DND-41 (cell line): ENCODE results near the gene KDM1A.

Experiments used
- EZH2 ChIP-seq: IDR thresholded peaks from 3 replicates; pipeline ENCODE4 v1.6.1; 2012; ENCODE audit warnings: borderline replicate concordance, low read depth, mild to moderate bottlenecking, moderate library complexity, low read length, inconsistent platforms; ENCODE audit not compliant: severe bottlenecking
- TF ChIP-seq, protein P1 (sequence below): IDR thresholded peaks from 2 replicates; pipeline ENCODE4 v1.5.1; 2012; ENCODE audit warnings: borderline replicate concordance, low read length, moderate library complexity, mild to moderate bottlenecking; ENCODE audit not compliant: poor library complexity, severe bottlenecking; ENCODE audit errors: extremely low read depth

DNA sequence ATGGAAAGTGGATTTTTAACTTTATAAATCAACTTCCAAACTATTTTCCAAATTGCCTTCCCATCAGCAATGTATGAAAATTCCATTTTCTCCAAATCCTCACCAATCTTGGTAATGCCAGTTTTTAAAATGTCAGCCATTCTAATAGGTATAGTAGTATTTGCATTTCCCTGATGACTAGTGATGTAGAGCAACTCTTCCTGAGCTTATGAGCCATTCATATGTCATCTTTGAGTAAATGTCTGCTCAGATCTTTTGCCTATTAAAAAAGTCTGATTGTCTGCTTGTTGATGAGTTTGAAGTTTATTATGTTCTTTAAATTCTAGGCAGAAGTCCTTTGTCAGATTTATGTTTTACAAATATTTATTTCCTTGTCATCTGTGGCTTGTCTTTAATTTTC lies 54.7 kb downstream of the KDM1A start:
- TF ChIP-seq, protein P1, sequence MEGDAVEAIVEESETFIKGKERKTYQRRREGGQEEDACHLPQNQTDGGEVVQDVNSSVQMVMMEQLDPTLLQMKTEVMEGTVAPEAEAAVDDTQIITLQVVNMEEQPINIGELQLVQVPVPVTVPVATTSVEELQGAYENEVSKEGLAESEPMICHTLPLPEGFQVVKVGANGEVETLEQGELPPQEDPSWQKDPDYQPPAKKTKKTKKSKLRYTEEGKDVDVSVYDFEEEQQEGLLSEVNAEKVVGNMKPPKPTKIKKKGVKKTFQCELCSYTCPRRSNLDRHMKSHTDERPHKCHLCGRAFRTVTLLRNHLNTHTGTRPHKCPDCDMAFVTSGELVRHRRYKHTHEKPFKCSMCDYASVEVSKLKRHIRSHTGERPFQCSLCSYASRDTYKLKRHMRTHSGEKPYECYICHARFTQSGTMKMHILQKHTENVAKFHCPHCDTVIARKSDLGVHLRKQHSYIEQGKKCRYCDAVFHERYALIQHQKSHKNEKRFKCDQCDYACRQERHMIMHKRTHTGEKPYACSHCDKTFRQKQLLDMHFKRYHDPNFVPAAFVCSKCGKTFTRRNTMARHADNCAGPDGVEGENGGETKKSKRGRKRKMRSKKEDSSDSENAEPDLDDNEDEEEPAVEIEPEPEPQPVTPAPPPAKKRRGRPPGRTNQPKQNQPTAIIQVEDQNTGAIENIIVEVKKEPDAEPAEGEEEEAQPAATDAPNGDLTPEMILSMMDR, result no peak
- no peak for TF ChIP-seq EZH2
